Keratinocyte (primary cell): ENCODE measurements around the gene LPCAT2.

Source experiments
- CTCF ChIP-seq, 3 experiments: IDR thresholded peaks in 1 of 3; conservative IDR thresholded peaks in 1 of 3; optimal IDR thresholded peaks in 1 of 3; 2 replicates in 2 of 3; 3 replicates in 1 of 3; pipeline versions ENCODE3 to v1.5.1; 2011; ENCODE audit warnings: low read length in 3 of 3, mild to moderate bottlenecking in 3 of 3, moderate library complexity in 2 of 3, control low read depth in 1 of 3, inconsistent platforms in 1 of 3; ENCODE audit not compliant: insufficient read depth in 2 of 3; ENCODE audit errors: extremely low read depth in 1 of 3
- EZH2 ChIP-seq: IDR thresholded peaks from one replicate; pipeline ENCODE4 v1.6.1; 2012; ENCODE audit warnings: inconsistent platforms, mild to moderate bottlenecking, low read length, moderate library complexity

DNA sequence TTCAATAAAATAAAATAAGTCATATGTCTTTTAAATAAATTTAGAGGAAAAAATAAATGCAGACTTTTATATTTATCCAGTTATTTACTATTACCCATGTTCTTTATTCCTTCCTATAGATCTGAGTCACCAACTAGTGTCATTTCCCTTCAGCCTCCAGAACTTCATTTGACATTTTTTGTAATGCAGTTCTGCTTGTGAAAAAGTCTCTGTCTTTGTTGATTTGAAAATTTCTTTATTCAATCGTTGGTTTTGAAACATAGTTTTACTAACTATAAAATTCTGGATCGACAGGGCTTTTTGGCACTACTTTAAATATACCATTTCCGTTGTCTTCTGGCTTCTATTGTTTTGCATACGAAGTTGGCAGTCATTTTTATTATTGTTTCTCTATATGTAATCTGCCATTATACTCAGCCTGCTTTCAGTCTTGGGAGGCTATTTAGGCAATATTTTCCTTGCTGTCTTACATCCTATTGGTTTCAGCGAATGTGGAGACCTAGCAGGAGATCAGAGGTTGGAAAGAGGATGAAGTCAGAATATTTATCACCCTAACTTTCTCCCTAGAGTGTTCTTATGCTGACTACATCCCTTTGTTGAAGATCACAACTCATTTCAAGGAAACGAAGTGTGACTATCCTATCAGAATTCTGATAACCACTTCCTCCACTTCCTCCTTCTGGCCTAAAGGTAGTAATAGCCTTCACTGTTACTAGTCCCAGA is 104.9 kb downstream of the LPCAT2 start:
- TF ChIP-seq CTCF (optimal IDR thresholded peaks at IDR 0.05 in 1 of 3, IDR thresholded peaks at IDR 0.05 in 1 of 3, conservative IDR thresholded peaks at IDR 0.05 in 1 of 3; ENCODE audit: extremely low read depth in 1 of 3, insufficient read depth in 2 of 3, low read length in 3 of 3): no peak
- TF ChIP-seq EZH2: no peak
